ENCODE measurements around the gene MMS22L. TPM values are rescaled to one million over a fixed set of nuclear protein-coding genes. Genes with fewer than 3 reads are reported as not detected.

MMS22L gene
- total RNA-seq, 1 donor from 2014 or later: 19.6 TPM

GRCh38 chr6:97240222-97240621 is 42.8 kb downstream of the MMS22L start:
- Histone ChIP-seq H3K4me1 (no peaks in the 10 kb centered on the region), H3K9me3 (no peaks in the 10 kb centered on the region), H3K36me3 (peaks cover 0 to 9% of the 10 kb centered on the region in 2 donors), H3K27me3 (no peaks in the 10 kb centered on the region), H3K27ac (no peak overlapping the region), H3K4me3 (no peak overlapping the region)
- DNase-seq (ENCODE audit: extremely low spot score in 2 of 2): no peak
- intact Hi-C loops (cut with DNase I): no loop called here
- no peak for TF ChIP-seq CTCF (IDR thresholded peaks at IDR 0.05)
- TF ChIP-seq POLR2A (IDR thresholded peaks at IDR 0.05): no peak
- TF ChIP-seq POLR2AphosphoS5 (IDR thresholded peaks at IDR 0.05; ENCODE audit: insufficient read depth in 1 of 2, low read depth in 1 of 2): no peak

DNA sequence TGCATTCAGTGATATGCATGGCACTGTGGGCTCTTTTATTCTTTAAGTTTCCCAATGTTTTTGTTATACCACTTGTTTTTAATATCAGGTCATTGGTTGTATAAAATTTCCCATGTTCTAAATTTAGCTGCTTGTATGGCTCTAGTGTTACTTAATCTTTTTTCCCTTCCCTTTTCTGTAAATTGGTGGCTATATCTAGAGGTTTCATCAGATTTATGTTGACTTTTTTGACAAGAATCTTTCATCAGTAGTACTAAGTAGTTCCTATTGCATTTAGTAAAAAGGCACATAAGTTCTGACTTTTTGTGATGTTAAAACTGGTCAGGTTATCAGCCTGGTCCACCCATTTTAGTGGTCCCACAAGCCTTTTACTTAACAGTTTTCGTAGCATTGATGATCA is 51.1 kb downstream of the MMS22L start:
- no peak for TF ChIP-seq POLR2A (IDR thresholded peaks at IDR 0.05)
- no peak for TF ChIP-seq CTCF (IDR thresholded peaks at IDR 0.05)
- TF ChIP-seq POLR2AphosphoS5 (IDR thresholded peaks at IDR 0.05; ENCODE audit: insufficient read depth in 1 of 2, low read depth in 1 of 2): no peak
- DNase-seq (ENCODE audit: extremely low spot score in 2 of 2): no peak
- Histone ChIP-seq H3K4me3 (no peak overlapping the region), H3K27me3 (no peaks in the 10 kb centered on the region), H3K27ac (no peak overlapping the region), H3K4me1 (no peaks in the 10 kb centered on the region), H3K9me3 (no peaks in the 10 kb centered on the region), H3K36me3 (no peaks in the 10 kb centered on the region)
- intact Hi-C loops (cut with DNase I): no loop called here

DNA sequence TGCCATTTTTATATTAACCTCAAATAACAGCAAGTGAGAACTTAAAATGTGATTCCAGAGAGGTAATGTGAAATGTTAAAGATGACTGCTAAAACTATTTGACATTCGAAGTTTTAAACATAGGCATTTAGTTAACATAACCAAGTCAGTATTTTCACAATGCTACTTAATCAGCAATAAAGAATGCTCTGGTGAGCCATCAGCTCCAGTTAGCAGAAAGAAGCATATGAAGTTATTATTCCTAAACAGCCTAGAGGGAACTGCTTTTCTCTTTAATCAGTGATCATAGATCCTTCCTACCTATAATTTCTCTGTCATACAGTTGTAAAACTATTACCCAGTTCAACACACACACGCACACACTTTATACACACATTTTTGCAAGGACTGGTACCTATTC is 60.1 kb downstream of the MMS22L start:
- intact Hi-C loops (cut with DNase I): no loop called here
- TF ChIP-seq POLR2A (IDR thresholded peaks at IDR 0.05) (no peak), CTCF (IDR thresholded peaks at IDR 0.05) (no peak), POLR2AphosphoS5 (IDR thresholded peaks at IDR 0.05; ENCODE audit: insufficient read depth in 1 of 2, low read depth in 1 of 2) (no peak)
- no peak for DNase-seq (ENCODE audit: extremely low spot score in 2 of 2)
- H3K9me3 ChIP-seq: no peaks in the 10 kb centered on the region
- H3K27me3 ChIP-seq: no peaks in the 10 kb centered on the region
- H3K4me1 ChIP-seq: no peaks in the 10 kb centered on the region
- H3K4me3 ChIP-seq: no peak overlapping the region
- H3K36me3 ChIP-seq: no peaks in the 10 kb centered on the region
- H3K27ac ChIP-seq: no peak overlapping the region

DNA sequence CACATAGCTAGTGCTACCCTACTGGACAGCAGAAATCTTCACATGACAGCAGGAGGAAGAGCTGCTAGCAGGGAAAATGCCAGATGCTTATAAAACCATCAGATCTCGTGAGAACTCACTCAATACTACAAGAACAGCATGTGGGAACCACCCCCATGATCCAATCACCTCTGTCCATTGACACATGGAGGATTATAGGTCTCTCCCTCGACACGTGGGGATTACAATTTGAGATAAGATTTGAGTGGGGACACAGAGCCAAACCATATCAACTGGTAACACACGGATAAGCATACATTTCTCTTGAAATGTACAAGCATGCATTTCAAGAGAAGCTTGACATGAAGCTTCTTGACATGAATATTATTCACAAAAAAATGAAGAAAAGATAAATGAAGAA is 64.1 kb downstream of the MMS22L start:
- Histone ChIP-seq H3K27ac (no peak overlapping the region), H3K27me3 (no peaks in the 10 kb centered on the region), H3K36me3 (no peaks in the 10 kb centered on the region), H3K4me3 (no peak overlapping the region), H3K4me1 (no peaks in the 10 kb centered on the region), H3K9me3 (no peaks in the 10 kb centered on the region)
- intact Hi-C loops (cut with DNase I): no loop called here
- TF ChIP-seq CTCF (IDR thresholded peaks at IDR 0.05) (no peak), POLR2A (IDR thresholded peaks at IDR 0.05) (no peak), POLR2AphosphoS5 (IDR thresholded peaks at IDR 0.05; ENCODE audit: insufficient read depth in 1 of 2, low read depth in 1 of 2) (no peak)
- no peak for DNase-seq (ENCODE audit: extremely low spot score in 2 of 2)

DNA sequence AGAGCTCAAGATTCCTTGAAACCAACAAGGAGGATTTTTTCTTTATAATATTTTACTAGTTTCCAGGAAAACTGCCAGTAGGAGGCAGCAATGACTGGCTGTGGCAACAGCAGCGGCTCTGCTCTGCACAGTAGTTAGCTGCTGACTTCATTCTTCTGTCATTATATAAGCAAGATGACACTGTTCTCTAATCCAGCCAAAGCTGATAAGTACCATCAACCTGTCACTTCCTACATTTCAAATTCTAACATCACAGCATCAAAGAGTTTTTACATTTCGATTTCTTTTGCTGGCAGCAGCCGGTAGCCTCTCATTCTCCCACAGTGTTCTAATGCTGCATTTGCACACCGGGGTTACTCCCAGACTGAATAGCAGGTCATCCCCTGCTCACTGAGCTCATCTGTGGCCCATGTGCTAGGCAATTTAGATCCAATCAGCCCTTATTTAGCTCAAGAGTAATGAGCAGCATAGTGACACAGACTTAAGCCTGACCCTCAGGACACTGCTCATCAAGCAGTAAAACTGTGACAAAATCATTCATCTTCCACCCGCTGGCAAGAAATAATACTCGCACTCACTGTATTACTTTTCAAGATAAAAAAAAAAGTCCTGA is 67.8 kb downstream of the MMS22L start:
- intact Hi-C loops (cut with DNase I): no loop called here
- H3K36me3 ChIP-seq: no peaks in the 10 kb centered on the region
- TF ChIP-seq POLR2AphosphoS5 (IDR thresholded peaks at IDR 0.05; ENCODE audit: insufficient read depth in 1 of 2, low read depth in 1 of 2): no peak
- H3K4me1 ChIP-seq: no peaks in the 10 kb centered on the region
- H3K27me3 ChIP-seq: no peaks in the 10 kb centered on the region
- no peak overlapping the region for H3K4me3 ChIP-seq
- no peak for DNase-seq (ENCODE audit: extremely low spot score in 2 of 2)
- H3K9me3 ChIP-seq: no peaks in the 10 kb centered on the region
- no peak overlapping the region for H3K27ac ChIP-seq

All from vagina (tissue), 2 donors.